GM21786 (cell line): ENCODE measurements around the gene LDB2.
"Not testable (repeated sequence)": the region's sequence is repeated elsewhere in the genome, so short reads cannot be mapped to it uniquely, and the experiment has no call there.

Source experiments
- ATAC-seq: cut with Tn5 transposase; IDR thresholded peaks from one replicate; pipeline ENCODE4 v1.9.1; 2021; ENCODE audit not compliant: unreplicated experiment

LDB2 gene

GRCh38 chr4:16897991-16898827 lies at the start of gene LDB2:
Gene LDB2, minus strand, starts transcription at chr4:16898645.
- no peak for ATAC-seq

GRCh38 chr4:16942491-16942890 lies 44.0 kb upstream of the LDB2 start:
- ATAC-seq, result no peak

DNA sequence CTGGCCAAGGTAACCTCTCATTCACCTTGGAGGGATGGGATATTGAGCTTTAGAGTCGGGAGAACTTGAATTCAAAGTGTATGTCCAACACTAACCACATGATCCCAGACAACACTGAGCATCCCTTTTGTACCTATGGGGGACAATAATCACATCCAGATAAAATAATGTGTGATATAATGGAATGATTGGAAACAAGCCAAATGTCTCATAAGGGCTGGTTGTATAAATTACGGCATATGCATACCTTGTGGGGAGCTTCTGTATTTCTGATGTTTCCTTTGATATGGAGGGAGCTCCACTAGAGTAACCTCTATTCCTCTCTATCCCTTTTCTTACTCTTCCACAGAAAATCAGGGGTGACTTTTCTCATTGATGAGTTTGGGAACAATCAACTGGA lies 40.7 kb upstream of the LDB2 start:
- ATAC-seq, result no peak

GRCh38 chr4:16938512-16939040 lies 40.1 kb upstream of the LDB2 start:
- ATAC-seq, result no peak

- no peak for ATAC-seq
Measured at GRCh38 chr4:16931339-16932305, 33.2 kb upstream of the LDB2 start.

DNA sequence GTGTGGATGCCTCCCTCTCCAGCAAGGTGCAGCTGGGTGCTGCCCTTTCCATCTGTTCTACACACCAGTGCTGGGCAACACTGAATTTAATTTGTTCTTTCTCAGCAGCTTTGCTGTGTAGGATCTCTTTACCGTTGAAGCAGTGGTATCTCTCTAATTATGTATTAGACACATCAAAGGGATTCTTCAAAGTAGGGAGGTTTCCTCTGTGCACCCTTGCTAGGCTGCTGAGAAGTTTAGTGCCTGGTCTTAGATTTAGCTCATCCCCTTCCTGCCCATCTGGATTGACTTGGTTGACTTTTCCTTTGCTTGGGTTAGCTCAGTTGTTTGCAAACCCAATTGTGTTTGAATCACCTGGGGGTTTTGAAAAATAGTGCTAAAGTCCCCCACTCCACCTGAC lies 27.8 kb upstream of the LDB2 start:
- ATAC-seq, result no peak

DNA sequence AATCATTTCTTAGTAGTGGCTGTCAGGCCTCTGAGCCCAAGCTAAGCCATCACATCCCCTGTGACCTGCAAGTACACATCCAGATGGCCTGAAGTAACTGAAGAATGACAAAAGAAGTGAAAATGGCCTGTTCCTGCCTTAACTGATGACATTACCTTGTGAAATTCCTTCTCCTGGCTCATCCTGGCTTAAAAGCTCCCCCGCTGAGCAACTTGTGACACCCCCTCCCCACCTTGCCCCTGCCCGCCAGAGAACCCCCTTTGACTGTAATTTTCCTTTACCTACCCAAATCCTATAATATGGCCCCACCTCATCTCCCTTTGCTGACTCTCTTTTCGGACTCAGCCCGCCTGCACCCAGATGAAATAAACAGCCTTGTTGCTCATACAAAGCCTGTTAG lies 20.3 kb upstream of the LDB2 start:
- ATAC-seq, result not testable (repeated sequence)

GRCh38 chr4:16916719-16917337 lies 18.4 kb upstream of the LDB2 start:
- peak; percentile 99 for ATAC-seq

DNA sequence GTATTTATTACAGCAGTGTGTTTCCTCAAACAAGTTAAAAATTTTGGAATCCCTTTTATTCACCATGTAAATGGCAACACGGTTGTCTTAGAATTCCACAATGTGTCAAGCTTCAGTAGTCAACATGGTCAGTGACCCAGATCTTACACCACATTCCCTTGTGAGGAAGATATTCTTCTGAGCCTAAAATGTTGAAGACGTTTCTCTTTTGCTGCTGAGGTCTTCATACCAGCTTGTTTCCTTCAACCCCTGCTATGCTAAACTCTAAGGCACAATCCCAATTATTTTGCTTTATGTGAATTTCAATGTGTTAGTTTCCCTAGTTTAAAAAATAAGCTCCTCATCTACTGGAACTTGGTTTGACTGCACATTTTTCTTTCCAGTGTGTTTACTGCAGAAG lies 17.6 kb upstream of the LDB2 start:
- no peak for ATAC-seq

DNA sequence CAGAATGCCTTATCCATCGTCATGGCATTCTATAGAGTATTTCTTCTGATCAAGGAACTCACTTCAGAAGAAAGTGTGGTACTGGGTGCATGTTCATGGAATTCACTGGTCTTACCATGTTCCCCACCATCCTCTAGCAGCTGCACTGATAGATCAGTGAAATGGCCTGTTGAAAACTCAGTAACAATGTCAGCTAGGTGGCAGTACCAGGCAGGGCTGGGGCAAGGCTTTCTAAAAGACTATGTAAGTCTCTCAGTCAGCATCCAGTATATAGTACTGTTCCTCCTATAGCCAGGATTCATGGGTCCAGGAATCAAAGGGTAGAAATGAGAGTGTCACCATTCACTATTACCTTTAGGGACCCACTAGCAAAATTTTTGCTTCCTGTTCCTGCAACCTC lies 15.8 kb upstream of the LDB2 start:
- ATAC-seq, result no peak

GRCh38 chr4:16912896-16913295 lies 14.5 kb upstream of the LDB2 start:
- no peak for ATAC-seq

- ATAC-seq, result no peak
Measured at GRCh38 chr4:16909281-16909680, 10.8 kb upstream of the LDB2 start.

GRCh38 chr4:16908377-16909021 lies 10.1 kb upstream of the LDB2 start:
- ATAC-seq, result no peak

DNA sequence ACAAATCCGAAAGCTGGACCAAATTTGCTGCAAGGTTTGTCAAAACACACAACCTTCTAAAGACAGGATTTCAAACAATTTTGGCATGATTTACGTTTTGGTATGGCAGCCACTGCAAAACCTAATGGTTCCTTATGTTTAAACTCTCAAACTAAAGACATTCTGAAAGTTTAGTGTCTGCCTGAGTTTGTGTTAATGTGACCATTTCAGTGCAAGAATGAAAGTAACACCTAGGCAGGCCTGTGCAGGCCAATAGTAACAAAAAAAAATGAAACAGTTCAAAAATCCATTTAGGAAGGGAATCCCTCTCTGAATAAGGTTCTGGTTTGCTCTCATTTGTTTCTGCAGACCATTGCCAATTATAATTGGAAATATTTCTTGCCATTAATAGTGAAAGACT lies 1.9 kb upstream of the LDB2 start:
- no peak for ATAC-seq

DNA sequence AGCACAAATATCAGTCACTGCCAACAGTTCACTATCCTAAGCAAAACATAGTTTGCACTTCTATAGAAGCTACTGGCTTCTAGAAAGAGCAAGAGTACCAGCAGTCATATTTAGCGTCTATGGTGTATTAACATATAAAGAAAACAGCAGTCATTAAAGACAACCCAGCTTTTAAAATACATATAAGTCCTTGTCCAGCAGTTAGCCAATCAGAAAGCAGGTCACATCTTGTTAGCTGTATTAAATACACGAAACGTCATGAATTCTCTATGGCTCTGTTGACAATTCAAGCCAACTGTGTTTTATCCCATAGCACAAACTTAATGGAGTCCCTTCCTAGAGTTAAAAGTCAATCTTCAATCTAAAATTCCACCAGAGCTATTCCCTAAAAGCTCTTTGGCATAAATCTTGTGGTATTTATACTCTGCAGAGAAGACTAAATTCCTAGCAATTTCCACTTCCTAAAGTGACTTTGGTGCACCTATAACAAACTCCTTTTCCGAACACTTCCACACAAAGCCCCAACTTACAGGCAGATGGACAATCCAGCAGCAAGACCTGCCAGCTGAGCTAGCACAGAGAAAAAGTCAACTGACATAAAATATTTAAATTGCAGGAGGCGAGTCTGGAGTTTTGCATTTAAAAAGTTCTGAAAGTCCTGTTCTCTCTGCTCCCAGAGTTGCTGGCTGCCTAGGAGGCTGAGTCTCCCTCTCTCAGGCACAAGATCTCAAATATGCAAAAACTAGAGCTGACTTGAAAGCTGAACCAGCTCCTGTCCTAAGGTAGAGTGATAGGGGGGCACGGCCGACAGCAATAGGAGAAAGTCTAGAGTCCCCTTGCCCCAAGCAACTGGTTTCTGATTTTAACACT lies 1.3 kb downstream of the LDB2 start:
- no peak for ATAC-seq

- ATAC-seq, result no peak
Measured at GRCh38 chr4:16894406-16894805, 4.0 kb downstream of the LDB2 start.

GRCh38 chr4:16893141-16893651 lies 5.2 kb downstream of the LDB2 start:
- no peak for ATAC-seq

DNA sequence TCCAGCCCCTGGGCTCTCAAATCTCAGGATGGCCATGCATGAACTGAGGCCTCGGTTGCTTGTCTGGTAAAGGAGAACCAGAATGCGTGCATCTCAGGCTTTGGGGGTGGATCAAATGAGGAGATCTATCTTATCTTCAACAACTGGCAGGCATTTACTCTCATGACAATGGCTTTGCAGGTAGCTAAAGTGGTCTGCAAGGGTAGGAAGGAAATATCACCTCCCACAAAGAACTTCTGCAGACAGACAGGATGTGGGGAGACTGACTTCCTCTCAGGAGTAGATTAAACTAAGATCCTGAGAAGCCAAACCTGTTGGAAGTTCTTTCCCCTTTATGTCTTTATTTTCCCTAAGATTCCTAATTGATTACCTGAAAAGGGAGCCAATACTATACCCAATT lies 7.8 kb downstream of the LDB2 start:
- no peak for ATAC-seq

GRCh38 chr4:16889945-16890344 lies 8.5 kb downstream of the LDB2 start:
- no peak for ATAC-seq

DNA sequence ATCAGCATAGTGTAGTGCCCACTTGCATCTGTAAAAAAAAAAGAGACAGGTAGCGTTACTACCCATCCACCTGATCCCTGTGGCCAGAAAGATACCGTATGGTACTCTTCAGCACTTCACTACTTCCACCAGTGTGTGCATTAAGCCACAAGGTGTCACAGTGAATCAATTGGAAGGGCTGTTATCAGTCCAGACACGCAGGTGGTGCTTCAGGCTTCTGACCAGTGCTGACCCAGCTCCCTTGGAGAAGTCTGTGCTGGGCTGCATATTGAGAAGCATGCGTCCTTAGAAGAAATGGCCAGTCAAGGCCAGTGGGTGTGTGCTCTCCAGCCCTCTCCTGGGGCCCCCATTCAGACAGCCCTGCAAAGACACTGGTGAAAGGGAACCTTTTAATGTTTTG lies 10.6 kb downstream of the LDB2 start:
- no peak for ATAC-seq
